T-helper 9 cell (primary cell): ENCODE results near the gene ACAA2.
"Not testable (repeated sequence)": the region's sequence is repeated elsewhere in the genome, so short reads cannot be mapped to it uniquely, and the experiment has no call there.

Experiments used
- DNase-seq: peaks from one replicate; pipeline ENCODE4 v3.0.0-alpha.2; 2020

ACAA2 gene

DNA sequence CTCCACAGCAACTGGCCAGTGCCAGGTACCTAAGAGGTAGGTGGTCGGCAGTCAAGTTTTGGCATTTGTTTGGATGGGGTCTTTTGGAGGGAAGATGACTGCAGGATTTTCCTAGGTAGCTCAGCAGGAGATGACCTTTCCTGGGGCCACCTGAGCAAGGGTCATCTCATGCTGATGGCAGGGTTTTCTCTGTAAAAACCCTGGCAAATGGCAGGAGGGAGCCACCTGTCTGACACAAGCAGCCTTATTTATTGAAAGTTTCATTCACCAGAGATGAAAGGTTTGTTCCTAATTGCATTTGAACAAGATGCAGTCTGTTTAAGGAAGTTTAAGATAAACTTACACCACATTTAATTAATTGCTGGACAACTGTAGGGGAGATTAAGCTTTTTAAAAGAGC lies 31.6 kb upstream of the ACAA2 start:
- DNase-seq, result no peak

GRCh38 chr18:49843778-49844625 lies 30.7 kb upstream of the ACAA2 start:
- DNase-seq, result no peak

- no peak for DNase-seq
Observed at GRCh38 chr18:49843131-49843530, 29.8 kb upstream of the ACAA2 start.

DNA sequence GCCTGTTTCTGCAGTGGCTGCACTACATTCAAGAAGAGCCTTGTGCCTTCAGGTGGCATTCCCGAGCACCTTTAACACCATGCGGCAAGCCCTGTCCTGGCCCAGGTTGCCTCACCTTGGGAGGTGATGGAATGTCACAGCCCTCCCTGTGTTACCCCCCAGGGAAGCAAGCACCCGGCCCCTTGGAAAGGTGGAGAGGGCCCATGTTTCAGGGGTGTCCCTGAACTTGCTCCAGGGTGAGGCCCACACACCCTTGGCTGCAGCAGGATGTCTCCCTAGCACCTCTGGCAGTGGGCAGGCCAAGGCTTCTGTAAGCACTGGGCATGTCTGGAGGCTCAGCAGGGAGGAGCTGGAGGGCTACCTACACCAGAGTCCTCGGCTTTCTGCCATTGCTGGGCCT lies 29.3 kb upstream of the ACAA2 start:
- DNase-seq, result no peak

DNA sequence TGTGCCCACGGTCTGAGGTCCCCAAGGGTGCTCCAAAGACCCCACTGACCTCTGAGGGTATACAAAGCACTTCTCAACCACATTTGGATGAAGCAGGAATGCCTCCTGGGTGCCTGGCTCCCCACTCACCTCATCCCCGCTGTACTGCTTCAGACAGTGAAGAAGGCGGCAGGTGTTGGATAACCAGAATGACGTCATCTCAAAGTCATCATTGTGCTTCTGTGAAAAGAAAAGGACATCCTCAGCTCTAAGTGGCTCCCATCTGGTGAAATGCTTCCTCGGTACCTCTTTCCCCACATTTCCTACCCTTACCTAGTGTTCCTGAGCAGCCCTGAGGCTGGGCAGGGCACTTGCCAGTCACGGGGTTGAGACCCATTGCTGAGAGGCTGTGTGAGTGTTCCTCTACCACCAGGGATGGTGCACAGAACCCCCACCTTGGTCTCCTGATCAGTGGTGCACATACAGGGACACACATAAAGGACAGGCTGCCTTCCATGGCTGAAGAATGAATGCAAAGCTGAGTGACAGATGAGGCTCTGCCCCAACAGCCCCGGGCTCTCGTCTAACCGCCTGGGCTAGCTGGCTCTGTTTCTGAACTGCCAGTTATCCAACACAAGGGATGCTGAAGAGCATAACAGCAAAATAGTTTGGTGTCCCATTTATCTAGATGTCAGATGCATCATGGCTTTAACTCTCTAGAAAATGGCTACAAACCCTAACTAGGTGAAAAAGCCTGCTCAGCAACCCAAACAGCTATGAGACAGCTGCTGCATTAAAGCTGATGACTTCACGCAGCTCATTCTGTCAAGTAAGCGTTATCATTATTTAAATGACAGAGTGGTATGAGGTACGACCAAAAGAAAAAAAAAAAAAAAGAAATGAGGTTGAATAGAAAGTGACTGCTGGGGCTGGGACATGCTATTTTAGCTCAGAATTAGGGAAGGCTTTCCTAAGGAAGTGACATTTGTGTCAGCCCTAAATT lies 28.2 kb upstream of the ACAA2 start:
- DNase-seq, result no peak

DNA sequence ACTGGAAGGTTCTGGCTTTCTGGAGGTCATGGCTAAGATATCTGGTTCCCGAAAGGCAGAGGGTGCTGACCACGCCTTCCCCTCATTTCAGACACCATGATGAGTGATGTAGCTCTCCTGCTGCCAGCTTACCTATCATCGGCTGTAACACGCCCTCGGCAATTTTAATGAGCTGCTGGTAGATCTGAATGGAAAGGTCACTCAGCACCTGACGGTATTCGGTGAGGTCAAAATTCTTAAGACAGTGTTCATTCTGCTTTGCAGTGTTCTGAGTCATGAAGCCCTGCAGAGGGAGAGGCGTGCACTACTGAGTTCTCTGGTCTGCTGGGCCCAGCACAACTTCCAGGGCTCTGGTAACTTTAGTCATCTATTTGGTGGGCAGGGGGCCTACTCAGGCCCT lies 25.7 kb upstream of the ACAA2 start:
- DNase-seq, result no peak

DNA sequence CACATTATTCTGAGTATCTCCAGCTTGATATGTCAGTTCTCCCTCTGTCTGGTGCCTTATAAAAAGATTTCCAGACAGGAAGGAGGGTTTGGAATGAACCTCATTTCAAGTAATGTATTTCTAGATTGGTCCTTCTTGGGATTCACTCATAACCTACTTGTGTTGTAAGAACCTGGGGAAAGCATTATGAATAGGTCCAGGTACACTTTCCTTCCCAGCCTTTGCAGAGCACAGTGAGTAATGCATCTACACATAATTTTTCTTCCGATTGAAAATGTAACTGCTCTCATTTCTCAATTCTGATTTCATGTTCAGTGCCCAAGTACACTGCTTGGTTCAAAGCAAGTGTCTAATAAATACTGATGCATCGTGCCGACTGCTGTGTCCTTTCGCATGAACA lies 25.0 kb upstream of the ACAA2 start:
- no peak for DNase-seq

- no peak for DNase-seq
Observed at GRCh38 chr18:49837889-49838288, 24.6 kb upstream of the ACAA2 start.

DNA sequence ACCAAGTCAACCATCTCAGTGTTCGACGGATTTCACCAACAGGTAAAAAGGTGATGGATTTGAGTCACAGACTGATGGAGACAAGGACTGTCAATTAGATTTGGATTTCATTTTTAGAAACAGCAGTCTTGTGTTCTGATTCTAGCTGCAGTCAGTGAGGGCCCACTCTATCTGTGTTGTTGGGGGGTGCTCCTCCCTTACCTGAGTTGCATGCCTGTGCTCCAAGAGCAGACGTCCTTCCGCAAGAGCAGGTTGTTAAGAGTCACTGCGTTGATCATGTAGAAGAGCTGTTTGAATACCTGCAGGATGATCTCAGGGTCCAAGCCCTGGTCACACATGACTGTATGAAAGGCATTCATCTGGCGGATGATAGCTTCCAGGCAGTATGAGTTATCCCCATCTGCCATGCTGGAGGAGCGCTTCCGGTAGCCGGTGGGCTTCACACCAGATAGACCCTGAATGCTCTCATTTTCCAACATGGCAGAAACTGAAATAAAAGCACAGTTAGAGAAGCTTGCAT lies 24.0 kb upstream of the ACAA2 start:
- not testable (repeated sequence) for DNase-seq

DNA sequence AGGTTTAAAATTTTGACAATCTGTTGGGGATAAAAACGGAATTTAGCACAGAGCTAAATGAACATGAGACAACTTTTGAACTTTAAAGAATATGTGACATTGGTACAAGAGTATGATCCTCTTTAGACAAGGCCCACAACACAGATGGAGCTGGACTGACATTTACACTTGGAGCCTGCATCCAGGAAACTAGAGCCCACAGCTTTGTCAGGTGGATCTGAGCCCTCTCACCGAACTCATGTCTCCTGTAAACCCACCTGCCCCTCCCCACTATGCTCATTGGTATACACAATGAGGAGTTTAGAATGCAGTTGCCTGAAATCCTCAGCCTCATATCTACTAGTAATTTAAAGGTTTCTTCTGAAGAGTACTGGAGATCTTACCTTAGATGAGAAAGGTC lies 22.1 kb upstream of the ACAA2 start:
- DNase-seq, result no peak

- no peak for DNase-seq
Observed at GRCh38 chr18:49834258-49834657, 20.9 kb upstream of the ACAA2 start.

GRCh38 chr18:49833814-49834213 lies 20.5 kb upstream of the ACAA2 start:
- no peak for DNase-seq

- no peak for DNase-seq
Observed at GRCh38 chr18:49832221-49832647, 18.9 kb upstream of the ACAA2 start.

DNA sequence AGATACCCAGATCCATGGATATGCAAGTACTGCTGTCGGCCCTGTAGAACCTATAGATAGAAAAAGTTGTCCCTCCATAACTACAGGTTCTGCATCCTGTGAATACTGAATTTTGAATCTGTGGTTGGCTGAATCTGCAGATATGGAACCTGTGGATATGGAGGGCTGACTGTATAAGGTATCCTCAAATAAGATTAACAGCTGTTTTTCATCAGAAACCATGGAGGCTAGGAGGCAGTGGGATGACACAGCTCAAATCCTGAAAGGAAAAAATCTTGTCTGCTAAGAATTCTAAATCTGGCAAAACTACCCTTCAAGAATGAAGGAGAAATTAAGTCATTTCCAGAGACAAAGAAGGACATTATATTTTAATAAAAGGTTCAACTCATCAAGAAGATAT lies 14.7 kb upstream of the ACAA2 start:
- no peak for DNase-seq

- DNase-seq, result peak; percentile 14
Observed at GRCh38 chr18:49819823-49820671, 6.7 kb upstream of the ACAA2 start.

DNA sequence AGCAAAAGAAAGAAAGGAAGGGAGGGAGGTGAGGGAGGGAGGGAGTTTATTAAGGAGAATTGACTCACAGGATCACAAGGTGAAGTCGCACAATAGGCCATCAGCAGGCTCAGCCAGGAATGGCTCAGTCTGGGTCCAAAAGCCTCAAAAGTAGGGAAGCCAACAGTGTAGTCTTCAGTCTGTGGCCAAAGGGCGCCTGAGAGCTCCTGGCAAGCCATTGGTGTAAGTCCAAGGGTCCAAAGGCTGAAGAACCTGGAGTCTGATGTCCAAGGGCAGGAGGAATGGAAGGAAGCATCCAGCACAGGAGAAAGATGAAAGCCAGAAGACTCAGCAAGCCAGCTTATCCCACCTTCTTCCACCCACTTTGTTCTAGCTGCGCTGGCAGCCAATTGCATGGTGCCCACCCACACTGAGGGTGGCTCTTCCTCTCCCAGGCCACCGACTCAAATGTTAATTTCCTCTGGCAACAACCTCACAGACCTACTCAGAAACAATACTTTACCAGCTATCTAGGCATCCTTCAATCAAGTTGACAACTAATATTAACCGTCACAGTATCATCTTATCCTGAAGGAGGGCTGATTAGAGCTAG lies 5.8 kb upstream of the ACAA2 start:
- no peak for DNase-seq

- DNase-seq, result no peak
Observed at GRCh38 chr18:49817947-49818346, 4.6 kb upstream of the ACAA2 start.

GRCh38 chr18:49815927-49816326 lies 2.6 kb upstream of the ACAA2 start:
- DNase-seq, result no peak

DNA sequence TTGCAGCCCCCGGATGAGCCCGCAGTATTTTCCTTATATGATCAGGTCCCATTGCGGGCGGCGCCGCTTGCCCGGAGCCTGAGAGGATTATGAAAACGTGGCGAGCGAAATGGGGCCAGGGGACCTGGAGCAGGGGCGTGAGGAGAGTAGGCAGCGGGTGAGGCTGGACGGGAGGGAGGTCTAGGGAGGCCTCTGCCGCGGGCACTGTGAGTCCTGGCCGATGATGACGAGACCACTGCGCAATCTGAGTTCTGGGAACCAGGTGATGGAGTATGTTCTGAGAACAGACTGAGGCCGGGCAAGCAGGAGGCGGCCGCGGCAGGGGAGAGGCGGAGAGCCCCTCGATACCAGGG lies 790 bp upstream of the ACAA2 start:
- no peak for DNase-seq

GRCh38 chr18:49813069-49813318 lies 339 bp downstream of the ACAA2 start:
- no peak for DNase-seq

DNA sequence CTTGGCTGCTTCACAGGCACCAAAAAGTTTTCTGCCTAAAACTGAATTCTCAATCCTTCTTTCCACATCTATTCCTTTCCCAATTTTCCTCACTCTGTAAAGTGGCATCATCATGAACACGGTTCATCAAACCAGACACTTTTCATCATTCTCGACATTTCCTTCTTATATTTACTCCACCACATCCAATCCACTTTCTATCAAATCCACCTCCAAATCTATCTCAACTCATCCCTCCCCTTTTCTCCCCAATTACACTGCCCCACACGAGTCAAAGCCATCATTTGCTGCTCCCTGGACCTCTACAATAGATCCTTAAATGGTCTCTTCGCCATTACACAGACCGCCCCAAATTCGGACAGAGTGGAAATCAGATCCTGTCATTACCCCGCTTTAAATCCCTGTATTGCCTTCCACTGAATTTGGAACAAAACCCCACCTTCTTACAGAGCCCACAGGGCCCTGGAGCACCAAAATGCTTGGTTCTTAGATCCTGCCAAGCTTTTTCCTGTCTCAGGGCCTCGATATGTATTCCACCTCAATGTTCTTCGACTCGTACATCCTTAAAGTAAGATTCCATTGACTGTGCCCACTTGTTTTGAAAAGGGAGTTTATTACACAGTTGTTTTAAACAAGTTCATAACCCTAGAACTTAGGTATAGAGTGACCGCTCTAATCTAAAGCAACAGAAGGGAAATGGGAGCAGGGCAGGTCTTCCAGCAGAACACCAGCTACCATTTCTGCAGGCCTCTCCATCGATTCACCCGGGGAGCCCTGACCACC lies 856 bp downstream of the ACAA2 start:
- DNase-seq, result no peak
